Stimulated activated CD4-positive, alpha-beta T cell treated with anti-CD3 and anti-CD28 coated beads, Interleukin-2, amount 100 ng/mL, for 24 hours (primary cell): ENCODE data around the gene C15orf39.

Source experiments
- DNase-seq, 2 donors: peaks; one replicate each; pipeline ENCODE4 v3.0.0-alpha.2; 2020

The C15orf39 gene

GRCh38 chr15:75198560-75199356 is 2.9 kb upstream of the C15orf39 start:
- no peak for DNase-seq

DNA sequence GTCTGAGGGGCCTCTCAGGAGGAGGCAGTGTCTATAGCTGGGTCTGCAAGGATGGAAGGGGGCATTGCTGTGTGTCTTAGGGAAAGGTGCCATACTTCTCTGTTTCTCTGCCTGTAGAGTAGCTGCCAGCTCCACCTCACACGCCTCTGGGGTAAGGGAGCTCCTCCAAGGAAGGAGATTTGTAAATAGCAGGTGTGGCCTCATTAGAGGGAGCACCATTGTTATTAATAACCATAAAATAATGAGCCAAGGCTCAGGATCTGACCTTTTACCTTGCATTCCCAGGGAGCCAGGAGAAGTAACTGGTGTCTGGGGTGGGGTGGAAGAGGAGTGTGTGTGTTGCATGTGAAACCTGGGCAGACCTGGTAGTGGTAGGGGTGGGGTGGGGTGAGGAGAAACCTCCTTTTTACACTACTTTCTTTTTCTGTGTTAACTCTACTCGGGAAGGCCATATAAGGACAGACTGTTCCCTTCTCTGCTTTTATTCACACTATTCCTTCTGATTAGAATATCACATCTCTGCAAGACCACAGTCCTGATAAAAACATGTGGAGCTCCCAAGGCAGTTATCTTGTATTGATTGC is 2.2 kb upstream of the C15orf39 start:
- DNase-seq, result no peak

GRCh38 chr15:75200391-75200764 is 1.3 kb upstream of the C15orf39 start:
- DNase-seq, result no peak

- DNase-seq, result peak; percentile 55 to 62
These were observed 692 bp upstream of the C15orf39 start for GRCh38 chr15:75200765-75201615.

GRCh38 chr15:75202251-75203016 is 752 bp downstream of the C15orf39 start:
- DNase-seq, result peak; percentile 85

DNA sequence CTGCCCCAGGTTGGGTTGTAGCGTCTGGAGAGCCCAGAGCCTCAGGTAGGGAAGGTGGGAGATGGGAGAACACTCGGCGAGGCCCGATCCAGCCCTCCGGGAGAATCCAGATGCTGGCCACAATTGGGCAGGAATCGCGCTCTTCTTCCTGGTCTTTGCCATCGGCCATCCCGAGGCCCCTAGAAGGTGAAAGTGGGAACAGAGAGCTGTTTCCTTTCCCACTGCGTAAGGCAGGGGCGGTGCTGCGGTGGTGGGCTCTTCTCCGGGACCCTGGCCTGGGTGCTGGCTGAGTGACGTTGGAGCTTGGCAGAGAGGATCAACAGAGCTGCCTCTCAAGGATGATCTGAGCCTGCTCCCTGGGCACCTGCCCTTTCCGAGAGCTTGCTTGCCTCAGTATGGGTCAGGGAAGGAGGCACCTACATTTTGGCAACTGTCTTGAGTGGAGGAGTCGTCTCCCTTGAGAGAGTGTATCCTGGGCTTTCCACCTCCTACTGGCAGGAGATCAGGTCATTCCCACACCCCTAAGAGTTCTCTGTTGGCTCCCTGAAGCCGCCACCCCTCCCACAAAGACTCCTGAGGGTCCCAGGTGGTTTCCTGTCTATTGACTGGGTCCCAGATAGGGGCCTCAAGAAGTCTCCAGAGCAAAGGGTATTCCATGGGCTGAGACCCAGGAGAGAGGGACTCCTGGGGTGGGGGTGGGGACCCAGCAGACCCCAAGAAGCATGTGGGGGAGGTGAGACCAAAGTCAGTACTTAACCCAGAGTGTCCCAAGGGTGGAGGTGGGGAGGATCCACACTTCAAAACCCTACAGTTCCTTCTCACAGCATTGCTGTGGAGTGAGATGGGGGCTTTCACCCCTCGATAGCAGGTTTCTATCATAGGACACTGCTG is 1.6 kb downstream of the C15orf39 start:
- DNase-seq, result no peak

GRCh38 chr15:75203908-75204263 is 2.2 kb downstream of the C15orf39 start:
- DNase-seq, result no peak

- peak; percentile 88 to 89 for DNase-seq
These were observed 2.8 kb downstream of the C15orf39 start for GRCh38 chr15:75204340-75205063.

- no peak for DNase-seq
These were observed 3.3 kb downstream of the C15orf39 start for GRCh38 chr15:75205064-75205395.

GRCh38 chr15:75206006-75206405 is 4.3 kb downstream of the C15orf39 start:
- DNase-seq, result no peak

DNA sequence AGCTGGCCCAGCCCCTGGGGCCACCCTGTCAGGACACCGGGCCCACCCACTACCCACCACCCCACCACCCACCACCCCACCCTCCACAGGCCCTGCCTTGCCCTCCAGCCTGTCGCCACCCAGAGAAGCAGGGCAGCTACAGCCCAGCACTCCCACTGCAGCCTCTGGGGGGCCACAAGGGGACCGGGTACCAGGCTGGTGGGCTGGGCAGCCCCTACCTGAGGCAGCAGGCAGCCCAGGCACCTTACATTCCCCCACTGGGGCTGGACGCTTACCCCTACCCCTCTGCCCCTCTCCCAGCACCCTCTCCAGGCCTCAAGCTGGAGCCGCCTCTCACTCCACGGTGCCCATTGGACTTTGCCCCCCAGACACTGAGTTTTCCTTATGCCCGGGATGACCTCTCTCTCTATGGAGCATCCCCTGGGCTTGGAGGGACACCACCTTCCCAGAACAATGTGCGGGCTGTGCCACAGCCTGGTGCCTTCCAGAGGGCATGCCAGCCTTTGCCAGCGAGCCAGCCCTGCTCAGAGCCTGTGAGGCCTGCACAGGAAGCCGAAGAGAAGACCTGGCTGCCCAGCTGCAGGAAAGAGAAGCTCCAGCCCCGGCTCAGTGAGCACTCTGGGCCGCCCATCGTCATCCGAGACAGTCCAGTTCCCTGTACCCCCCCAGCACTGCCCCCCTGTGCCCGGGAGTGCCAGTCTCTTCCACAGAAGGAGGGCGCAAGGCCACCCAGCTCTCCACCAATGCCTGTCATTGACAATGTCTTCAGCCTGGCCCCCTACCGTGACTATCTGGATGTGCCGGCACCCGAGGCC is 5.3 kb downstream of the C15orf39 start:
- DNase-seq, result no peak

DNA sequence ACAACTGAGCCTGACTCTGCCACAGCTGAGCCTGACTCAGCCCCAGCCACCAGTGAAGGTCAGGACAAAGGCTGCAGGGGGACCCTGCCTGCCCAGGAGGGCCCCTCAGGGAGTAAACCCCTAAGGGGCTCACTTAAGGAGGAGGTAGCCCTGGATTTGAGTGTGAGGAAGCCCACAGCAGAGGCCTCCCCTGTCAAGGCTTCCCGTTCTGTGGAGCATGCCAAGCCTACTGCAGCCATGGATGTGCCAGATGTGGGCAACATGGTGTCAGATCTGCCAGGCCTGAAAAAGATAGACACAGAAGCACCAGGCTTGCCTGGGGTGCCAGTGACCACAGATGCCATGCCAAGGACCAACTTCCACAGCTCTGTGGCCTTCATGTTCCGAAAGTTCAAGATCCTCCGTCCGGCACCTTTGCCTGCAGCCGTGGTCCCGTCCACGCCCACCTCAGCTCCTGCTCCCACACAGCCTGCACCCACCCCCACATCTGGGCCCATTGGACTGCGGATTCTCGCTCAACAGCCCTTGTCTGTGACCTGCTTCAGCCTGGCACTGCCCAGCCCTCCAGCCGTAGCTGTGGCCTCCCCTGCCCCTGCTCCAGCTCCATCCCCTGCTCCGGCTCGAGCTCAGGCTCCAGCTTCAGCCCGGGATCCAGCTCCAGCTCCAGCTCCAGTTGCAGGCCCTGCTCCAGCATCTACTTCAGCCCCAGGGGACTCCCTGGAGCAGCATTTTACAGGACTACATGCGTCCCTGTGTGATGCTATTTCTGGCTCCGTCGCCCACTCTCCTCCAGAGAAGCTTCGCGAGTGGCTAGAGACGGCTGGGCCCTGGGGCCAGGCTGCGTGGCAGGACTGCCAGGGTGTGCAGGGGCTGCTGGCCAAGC is 6.2 kb downstream of the C15orf39 start:
- no peak for DNase-seq

GRCh38 chr15:75208501-75209288 is 7.0 kb downstream of the C15orf39 start:
- no peak for DNase-seq

GRCh38 chr15:75209289-75209676 is 7.6 kb downstream of the C15orf39 start:
- DNase-seq, result no peak

GRCh38 chr15:75210811-75211230 is 9.1 kb downstream of the C15orf39 start:
- DNase-seq, result no peak

- DNase-seq, result no peak
These were observed 9.9 kb downstream of the C15orf39 start for GRCh38 chr15:75211436-75212199.

DNA sequence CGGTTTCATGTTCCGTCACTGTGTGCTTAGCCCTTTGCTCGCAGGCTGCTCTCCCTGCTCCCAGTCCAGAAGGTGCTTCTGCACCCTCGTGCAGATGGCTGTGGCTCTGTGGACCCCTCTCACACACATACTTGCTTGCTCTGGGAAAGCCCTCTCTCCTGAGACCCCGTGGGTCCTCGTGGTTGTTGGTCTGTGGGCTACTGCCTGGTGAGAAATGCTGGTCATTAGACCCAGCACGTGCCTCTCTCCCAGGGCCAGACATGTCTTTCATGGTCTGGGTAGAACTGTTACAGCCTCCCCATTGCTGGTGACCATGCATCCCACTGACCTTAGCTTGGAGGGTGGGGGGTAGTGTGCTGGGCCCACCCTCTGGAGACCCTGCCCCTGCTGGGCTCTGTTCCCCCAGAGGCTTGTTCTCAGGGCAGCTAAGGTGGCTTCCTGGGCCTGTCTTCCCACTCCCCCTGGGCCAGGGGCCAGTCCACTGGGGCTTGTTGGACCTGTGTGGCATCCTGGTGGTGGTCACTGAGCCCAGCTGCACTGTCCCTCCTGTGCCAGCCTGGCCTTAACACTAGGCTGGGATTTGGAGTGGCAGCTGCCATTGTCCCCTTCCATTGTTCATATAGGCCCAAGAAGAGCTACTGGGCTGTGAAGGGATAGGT is 10.6 kb downstream of the C15orf39 start:
- DNase-seq, result no peak
